Memory B cell (primary cell): ENCODE data around the gene STARD13.

Source experiments
- ATAC-seq: fragments of 150-1000 bp; cut with Tn5 transposase; 2 replicates; pipeline ENCODE4 v1.10.0; 2021; ENCODE audit warnings: low read depth, mild to moderate bottlenecking, moderate library complexity
- DNase-seq, 2 donors: peaks; one replicate each; pipeline ENCODE4 v3.0.0; 2022; ENCODE audit warnings: low spot score in 2 of 2
- H3K27ac Mint-ChIP-seq: one replicate; pipeline ENCODE4 v1.8.0; 2022; ENCODE audit warnings: mild to moderate bottlenecking, moderate library complexity, mixed read lengths
- H3K27me3 Mint-ChIP-seq: one replicate; pipeline ENCODE4 v1.8.0; 2022; ENCODE audit warnings: mixed read lengths
- H3K36me3 Mint-ChIP-seq: one replicate; pipeline ENCODE4 v1.8.0; 2022; ENCODE audit warnings: mild to moderate bottlenecking, mixed read lengths
- H3K4me1 Mint-ChIP-seq: one replicate; pipeline ENCODE4 v1.8.0; 2022; ENCODE audit warnings: mixed read lengths
- H3K4me3 Mint-ChIP-seq: one replicate; pipeline ENCODE4 v1.8.0; 2022; ENCODE audit warnings: mild to moderate bottlenecking, moderate library complexity, mixed read lengths
- H3K9me3 Mint-ChIP-seq: one replicate; pipeline ENCODE4 v1.8.0; 2022; ENCODE audit warnings: mixed read lengths

STARD13 gene, protein sequence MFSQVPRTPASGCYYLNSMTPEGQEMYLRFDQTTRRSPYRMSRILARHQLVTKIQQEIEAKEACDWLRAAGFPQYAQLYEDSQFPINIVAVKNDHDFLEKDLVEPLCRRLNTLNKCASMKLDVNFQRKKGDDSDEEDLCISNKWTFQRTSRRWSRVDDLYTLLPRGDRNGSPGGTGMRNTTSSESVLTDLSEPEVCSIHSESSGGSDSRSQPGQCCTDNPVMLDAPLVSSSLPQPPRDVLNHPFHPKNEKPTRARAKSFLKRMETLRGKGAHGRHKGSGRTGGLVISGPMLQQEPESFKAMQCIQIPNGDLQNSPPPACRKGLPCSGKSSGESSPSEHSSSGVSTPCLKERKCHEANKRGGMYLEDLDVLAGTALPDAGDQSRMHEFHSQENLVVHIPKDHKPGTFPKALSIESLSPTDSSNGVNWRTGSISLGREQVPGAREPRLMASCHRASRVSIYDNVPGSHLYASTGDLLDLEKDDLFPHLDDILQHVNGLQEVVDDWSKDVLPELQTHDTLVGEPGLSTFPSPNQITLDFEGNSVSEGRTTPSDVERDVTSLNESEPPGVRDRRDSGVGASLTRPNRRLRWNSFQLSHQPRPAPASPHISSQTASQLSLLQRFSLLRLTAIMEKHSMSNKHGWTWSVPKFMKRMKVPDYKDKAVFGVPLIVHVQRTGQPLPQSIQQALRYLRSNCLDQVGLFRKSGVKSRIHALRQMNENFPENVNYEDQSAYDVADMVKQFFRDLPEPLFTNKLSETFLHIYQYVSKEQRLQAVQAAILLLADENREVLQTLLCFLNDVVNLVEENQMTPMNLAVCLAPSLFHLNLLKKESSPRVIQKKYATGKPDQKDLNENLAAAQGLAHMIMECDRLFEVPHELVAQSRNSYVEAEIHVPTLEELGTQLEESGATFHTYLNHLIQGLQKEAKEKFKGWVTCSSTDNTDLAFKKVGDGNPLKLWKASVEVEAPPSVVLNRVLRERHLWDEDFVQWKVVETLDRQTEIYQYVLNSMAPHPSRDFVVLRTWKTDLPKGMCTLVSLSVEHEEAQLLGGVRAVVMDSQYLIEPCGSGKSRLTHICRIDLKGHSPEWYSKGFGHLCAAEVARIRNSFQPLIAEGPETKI

DNA sequence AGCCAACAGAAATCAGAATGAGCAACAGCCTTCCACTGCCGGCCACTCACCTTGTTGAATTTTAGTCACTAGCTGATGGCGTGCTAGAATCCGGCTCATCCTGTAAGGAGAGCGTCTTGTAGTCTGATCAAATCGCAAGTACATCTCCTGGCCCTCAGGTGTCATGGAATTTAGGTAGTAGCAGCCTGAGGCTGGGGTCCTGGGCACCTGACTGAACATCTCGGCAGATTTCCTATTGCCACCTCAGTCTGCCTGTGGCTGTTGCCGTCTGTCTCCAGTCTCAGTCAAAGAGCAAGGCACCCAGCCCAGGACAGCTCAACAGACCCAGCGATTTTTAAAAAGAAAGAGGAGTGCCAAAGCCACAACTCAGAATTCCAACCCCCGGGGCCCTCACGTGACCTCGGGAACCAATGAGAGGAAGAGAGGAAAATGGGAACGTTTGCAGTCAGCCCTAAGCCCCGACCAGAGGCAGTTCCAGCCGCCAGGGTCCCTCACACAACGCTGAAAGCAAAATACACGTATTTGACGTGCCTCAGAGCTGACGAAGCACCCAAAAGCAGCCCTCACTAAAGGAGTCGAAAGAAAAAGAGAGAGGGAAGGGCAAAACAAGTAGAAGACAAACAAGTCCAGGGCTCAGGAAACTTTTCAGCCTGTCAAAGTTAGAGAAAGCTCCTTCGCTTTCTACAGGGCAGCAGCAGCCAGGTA is at the start of gene STARD13:
Gene STARD13, minus strand, starts transcription at position 336 of the 705 bp plus-strand sequence. Its CDS starts 117 bp downstream, at position 219.
- H3K27ac Mint-ChIP-seq, result no peak within 1 kb of the TSS
- peak within 1 kb of the TSS; percentile 71 for H3K4me3 Mint-ChIP-seq
- no peak for DNase-seq
- peak; percentile 19 for ATAC-seq
- peaks cover 18% of the 10 kb centered on the region for H3K27me3 Mint-ChIP-seq
- H3K9me3 Mint-ChIP-seq, result no peaks in the 10 kb centered on the region
- no peaks in the 10 kb centered on the region for H3K36me3 Mint-ChIP-seq
- peaks cover 13% of the 10 kb centered on the region for H3K4me1 Mint-ChIP-seq

DNA sequence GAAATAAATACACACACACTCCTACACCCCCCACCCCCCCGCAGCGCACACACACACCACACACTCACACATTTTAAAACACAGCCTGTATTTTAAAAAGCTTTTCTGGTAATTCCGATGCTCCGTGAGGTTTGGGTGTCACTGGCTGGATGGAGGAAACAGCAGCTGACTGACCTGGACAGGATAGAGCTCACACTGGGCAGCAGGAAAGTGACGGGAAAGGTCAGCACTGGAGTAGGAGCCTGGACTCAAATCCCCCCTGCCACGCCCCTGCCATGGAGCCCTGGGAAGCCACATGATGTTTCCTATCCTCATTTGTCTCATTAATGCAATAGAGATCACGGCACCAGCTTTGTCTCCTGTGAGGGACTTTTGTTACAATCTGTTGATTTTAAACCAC is 49.3 kb upstream of the STARD13 start:
- H3K27me3 Mint-ChIP-seq, result peaks cover 10% of the 10 kb centered on the region
- H3K9me3 Mint-ChIP-seq, result peaks cover 3% of the 10 kb centered on the region
- H3K27ac Mint-ChIP-seq, result no peak overlapping the region
- DNase-seq, result no peak
- H3K36me3 Mint-ChIP-seq, result no peaks in the 10 kb centered on the region
- H3K4me3 Mint-ChIP-seq, result no peak overlapping the region
- ATAC-seq, result no peak
- peaks cover 3% of the 10 kb centered on the region for H3K4me1 Mint-ChIP-seq

DNA sequence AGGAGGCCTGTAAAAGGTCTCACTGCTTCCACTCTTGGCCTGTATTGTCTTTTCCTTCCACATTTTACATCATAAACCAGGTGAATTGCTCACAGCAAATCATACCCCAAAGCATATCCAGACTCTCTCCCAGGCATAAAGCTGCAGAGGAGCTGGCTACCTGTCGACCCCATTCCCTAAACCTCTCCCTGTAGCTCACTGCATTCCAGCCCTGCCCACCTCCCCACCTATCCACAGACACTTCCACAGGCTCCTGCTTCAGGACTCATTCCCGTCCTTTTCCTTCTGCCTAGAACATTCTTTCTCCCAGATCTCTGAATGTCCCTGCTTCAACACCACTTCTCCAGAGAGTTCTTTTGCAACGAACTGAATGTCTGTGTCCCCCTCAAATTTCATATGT is 46.4 kb upstream of the STARD13 start:
- Mint-ChIP-seq H3K27ac (no peak overlapping the region), H3K4me1 (peaks cover 3% of the 10 kb centered on the region), H3K4me3 (no peak overlapping the region), H3K27me3 (peaks cover 10% of the 10 kb centered on the region), H3K9me3 (peaks cover 3% of the 10 kb centered on the region), H3K36me3 (no peaks in the 10 kb centered on the region)
- ATAC-seq (no peak), DNase-seq (no peak)

DNA sequence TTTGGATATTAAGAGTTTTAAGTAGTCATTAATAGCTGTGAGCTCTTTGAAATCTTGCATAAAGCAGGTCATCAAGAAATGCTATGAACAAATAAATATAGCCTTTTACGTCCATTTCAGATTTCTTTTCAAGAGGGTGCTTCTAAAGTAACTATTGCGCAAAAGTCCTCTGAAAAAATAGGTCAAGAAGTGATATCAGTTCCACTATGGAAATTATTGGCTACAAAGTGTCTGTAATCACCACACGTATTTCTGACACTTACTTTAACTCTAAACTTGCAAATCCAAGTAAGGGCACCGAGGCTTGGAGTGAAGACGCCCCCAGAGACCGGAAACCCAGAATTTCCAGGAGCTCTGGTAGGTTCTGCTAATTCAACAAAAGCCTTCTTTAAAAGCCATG is 44.9 kb upstream of the STARD13 start:
- DNase-seq (no peak), ATAC-seq (no peak)
- Mint-ChIP-seq H3K9me3 (peaks cover 3% of the 10 kb centered on the region), H3K36me3 (no peaks in the 10 kb centered on the region), H3K27ac (no peak overlapping the region), H3K27me3 (peaks cover 10% of the 10 kb centered on the region), H3K4me1 (peaks cover 3% of the 10 kb centered on the region), H3K4me3 (no peak overlapping the region)

DNA sequence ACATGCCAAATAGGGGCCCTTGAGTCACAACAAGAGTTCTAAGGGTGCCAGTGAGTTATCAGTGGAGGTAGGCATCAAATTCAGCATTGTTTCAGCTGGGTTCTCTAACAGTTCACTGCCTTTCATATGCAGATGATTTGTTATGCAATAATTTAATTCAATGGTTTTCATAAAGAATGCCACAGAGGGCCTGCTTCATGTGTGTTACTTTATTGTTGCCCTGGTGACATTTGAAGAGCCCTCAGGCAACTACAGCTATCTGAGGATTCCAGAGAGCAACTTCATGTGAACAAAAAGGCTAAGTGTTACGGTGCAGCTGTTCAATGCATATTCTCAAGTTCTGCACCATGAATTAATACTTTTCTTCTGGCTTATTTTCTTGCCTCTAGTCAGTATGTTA is 43.1 kb upstream of the STARD13 start:
- ATAC-seq, result no peak
- H3K9me3 Mint-ChIP-seq, result peaks cover 3% of the 10 kb centered on the region

DNA sequence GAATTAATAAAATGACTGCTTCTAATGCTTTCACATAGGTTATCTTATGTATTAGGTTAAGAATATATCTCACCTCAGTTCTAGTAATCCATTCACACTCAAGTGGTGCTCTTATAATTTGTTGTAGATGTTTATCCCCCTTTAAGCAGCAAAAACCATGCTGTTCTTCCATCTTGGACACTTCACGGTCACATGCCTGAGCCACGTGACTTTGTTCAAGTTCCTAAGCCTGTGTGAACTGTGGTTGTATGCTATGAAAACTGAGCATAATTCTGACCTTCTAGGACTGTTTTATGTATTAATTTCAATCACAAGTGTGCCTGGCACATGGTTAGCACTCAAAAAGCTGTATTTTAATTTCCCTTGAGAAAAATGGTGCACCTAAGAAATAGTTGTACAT is 41.2 kb upstream of the STARD13 start:
- no peaks in the 10 kb centered on the region for H3K27me3 Mint-ChIP-seq
- no peak overlapping the region for H3K4me3 Mint-ChIP-seq
- H3K27ac Mint-ChIP-seq, result no peak overlapping the region
- DNase-seq (no peak), ATAC-seq (no peak)
- no peaks in the 10 kb centered on the region for H3K4me1 Mint-ChIP-seq
- no peaks in the 10 kb centered on the region for H3K9me3 Mint-ChIP-seq
- no peaks in the 10 kb centered on the region for H3K36me3 Mint-ChIP-seq

More for the DNA sequence above, 43.1 kb upstream of the STARD13 start:
- Mint-ChIP-seq H3K27ac (no peak overlapping the region), H3K4me3 (no peak overlapping the region), H3K27me3 (peaks cover 6% of the 10 kb centered on the region), H3K36me3 (no peaks in the 10 kb centered on the region), H3K4me1 (peaks cover 3% of the 10 kb centered on the region)
- DNase-seq, result no peak

DNA sequence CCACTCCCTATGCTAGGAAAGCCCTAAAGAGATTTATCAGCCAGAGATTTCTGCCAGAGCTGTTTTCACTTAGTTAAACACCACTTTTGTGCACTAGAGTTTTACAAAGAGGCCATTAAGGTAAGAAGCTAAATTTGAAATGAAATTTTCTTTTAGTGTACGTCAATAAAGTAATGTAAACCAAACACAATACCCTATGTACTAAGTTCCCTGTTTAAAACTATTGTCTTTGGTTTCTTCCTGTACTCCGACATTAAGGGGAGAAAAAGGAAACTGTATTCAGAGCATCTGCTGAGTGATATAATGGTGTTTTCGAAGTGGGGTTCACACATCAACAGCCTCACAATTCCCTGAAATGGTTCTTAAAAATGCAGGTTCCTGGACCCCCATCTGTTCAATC is 40.7 kb upstream of the STARD13 start:
- DNase-seq (no peak), ATAC-seq (no peak)
- H3K4me1 Mint-ChIP-seq, result no peaks in the 10 kb centered on the region
- no peak overlapping the region for H3K27ac Mint-ChIP-seq
- no peaks in the 10 kb centered on the region for H3K27me3 Mint-ChIP-seq
- H3K9me3 Mint-ChIP-seq, result no peaks in the 10 kb centered on the region
- H3K4me3 Mint-ChIP-seq, result no peak overlapping the region
- no peaks in the 10 kb centered on the region for H3K36me3 Mint-ChIP-seq

DNA sequence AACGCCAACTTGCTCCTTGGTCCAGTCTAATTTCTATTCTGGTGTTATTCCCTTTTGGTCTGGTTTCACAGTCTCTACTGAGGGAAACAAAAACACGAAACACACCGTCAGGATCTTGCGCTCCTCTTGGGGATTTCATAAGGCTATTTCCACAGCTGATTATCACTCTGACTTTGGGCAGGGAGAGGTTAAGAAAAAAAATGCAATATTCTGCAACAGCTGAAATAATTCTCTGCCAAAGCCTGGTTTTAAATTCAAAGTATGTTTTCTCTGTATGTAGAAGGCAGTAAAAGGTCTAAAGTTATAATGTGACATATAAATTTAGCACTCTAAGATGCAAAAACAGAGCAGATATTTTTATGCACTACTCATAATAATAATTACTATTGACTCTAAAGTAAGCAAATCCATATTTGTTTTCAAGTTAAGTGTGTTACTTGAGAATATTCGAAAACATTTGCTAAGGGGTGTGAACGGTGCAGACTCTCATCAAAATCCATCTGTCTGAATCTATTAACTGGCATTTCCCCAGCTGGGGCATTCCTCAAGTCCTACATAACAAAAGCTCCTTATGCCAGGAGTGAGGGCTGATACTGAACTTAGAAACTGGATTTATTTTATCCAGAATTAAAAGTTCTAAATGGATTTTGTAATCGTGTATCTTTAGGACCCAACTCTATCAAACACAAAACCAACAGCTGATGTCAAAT is 38.4 kb upstream of the STARD13 start:
- no peak overlapping the region for H3K27ac Mint-ChIP-seq
- ATAC-seq (no peak), DNase-seq (no peak)
- no peaks in the 10 kb centered on the region for H3K4me1 Mint-ChIP-seq
- H3K4me3 Mint-ChIP-seq, result no peak overlapping the region
- no peaks in the 10 kb centered on the region for H3K36me3 Mint-ChIP-seq
- H3K9me3 Mint-ChIP-seq, result no peaks in the 10 kb centered on the region
- no peaks in the 10 kb centered on the region for H3K27me3 Mint-ChIP-seq

DNA sequence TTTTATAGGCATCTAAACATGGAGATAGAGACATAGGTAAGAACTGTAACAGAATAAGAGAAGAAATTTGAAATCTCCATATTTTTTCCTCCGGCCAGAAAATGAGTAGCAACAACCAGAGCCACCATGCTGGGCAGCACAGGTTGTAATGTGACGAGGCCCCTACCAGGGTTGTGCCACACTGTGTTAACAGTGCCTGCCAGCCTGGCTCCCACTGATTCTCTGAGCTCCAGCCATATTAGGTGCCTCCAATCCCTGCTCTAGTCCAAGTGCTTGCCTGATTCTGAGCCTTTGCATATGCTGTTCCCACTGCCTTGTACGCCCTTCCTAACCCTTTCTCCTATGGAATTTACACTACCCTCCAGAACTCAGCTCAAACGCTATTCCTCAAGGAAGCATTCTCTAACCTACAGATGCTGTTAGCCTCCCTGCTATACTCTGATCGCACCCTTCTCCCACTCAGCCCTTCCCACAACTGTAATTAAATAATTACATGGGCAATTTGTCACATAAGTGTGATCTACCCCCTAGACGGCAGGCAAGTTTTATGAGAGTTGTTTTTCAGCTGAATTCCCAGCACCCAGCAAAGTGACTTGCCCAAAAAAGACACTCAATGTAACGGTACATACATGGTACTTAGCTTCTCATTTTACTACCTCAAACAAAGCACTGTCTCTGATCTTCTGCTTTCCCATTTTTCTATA is 37.6 kb upstream of the STARD13 start:
- Mint-ChIP-seq H3K27ac (no peak overlapping the region), H3K9me3 (no peaks in the 10 kb centered on the region), H3K4me1 (no peaks in the 10 kb centered on the region), H3K4me3 (no peak overlapping the region), H3K36me3 (no peaks in the 10 kb centered on the region), H3K27me3 (no peaks in the 10 kb centered on the region)
- no peak for ATAC-seq
- DNase-seq, result no peak

DNA sequence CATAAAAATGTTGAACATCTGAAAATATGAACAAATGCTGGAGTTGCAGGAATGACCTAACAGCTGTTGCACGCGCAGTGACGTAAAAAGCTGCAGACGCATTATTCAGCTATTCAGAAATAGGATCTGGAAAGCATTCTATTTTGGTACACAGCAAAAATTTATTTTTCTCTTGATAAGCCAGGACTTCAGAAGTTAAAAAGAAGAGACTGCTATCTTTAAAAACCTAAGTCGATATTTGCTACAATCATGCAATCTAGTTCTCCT is 36.9 kb upstream of the STARD13 start:
- no peak for DNase-seq
- no peaks in the 10 kb centered on the region for H3K9me3 Mint-ChIP-seq
- no peaks in the 10 kb centered on the region for H3K4me1 Mint-ChIP-seq
- no peak overlapping the region for H3K27ac Mint-ChIP-seq
- no peaks in the 10 kb centered on the region for H3K27me3 Mint-ChIP-seq
- ATAC-seq, result no peak
- no peak overlapping the region for H3K4me3 Mint-ChIP-seq
- no peaks in the 10 kb centered on the region for H3K36me3 Mint-ChIP-seq

DNA sequence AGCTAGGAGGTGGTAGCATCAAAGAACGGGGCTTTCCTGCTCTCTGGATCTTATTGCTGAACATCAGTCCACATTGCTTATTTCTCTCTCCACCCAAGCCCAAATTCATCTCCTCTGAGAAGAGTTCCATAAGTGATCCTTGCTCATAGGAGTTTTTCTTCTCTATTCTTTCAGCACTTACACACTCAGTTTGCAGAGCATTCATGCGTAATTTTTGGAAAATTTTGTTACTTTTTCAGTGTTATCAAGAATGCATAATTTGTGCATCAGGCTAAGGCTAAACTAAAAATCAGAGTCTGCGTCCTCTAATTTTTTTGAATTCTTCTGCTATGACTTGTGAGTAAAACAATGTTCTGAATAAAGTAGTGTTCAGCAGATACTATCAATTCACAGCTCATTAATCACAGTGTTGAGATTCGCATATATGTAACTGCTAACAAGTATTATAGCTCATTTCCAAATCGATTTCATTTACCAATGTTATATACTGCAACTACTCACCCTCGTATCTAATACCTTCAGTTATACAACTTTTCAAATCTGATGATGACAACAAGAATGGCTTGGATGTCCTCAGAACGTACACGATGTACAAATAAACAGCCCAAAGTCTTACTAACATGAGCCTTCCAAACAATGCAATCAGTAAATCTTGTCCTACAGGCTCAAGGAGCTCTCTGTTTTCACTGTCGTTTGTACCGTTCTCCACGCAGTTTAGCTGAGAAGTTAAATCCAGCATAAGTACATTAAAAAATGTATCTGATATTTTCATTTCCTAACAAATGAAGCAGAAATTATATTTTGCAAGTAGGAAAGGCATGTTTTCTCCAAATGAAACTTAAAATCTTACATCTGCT is 36.4 kb upstream of the STARD13 start:
- ATAC-seq (no peak), DNase-seq (no peak)
- Mint-ChIP-seq H3K36me3 (no peaks in the 10 kb centered on the region), H3K27me3 (peaks cover 5% of the 10 kb centered on the region), H3K4me3 (no peak overlapping the region), H3K9me3 (peaks cover 2% of the 10 kb centered on the region), H3K4me1 (no peaks in the 10 kb centered on the region), H3K27ac (no peak overlapping the region)

DNA sequence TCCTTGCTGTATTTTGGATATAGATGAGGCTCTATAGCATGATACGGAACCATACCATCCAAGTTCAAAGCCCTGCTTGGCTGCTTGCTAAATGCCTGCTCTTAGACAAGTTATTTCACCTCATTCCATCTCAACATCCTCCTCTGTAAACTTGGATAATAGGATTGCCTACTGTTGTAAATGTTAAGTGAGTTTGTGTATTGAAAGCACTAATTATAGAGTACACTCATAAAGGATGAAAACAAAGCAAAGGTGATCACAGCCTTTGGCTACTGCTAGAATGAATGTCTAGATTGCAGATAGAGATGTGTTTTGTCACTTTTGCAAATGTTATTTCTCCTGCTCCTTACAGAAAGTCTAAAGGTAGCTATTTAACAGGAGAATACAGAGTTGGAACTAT is 34.3 kb upstream of the STARD13 start:
- ATAC-seq (no peak), DNase-seq (no peak)
- Mint-ChIP-seq H3K4me3 (no peak overlapping the region), H3K27ac (no peak overlapping the region), H3K27me3 (peaks cover 5% of the 10 kb centered on the region), H3K9me3 (peaks cover 2% of the 10 kb centered on the region), H3K36me3 (no peaks in the 10 kb centered on the region), H3K4me1 (no peaks in the 10 kb centered on the region)
